GM04504 (cell line): ENCODE measurements around the gene CCNL1.
"Not testable (repeated sequence)": the region's sequence is repeated elsewhere in the genome, so short reads cannot be mapped to it uniquely, and the experiment has no call there.

Experiments
- DNase-seq: peaks from one replicate; pipeline ENCODE4 v3.0.0-alpha.2; 2012; ENCODE audit warnings: low read depth

The CCNL1 gene

DNA sequence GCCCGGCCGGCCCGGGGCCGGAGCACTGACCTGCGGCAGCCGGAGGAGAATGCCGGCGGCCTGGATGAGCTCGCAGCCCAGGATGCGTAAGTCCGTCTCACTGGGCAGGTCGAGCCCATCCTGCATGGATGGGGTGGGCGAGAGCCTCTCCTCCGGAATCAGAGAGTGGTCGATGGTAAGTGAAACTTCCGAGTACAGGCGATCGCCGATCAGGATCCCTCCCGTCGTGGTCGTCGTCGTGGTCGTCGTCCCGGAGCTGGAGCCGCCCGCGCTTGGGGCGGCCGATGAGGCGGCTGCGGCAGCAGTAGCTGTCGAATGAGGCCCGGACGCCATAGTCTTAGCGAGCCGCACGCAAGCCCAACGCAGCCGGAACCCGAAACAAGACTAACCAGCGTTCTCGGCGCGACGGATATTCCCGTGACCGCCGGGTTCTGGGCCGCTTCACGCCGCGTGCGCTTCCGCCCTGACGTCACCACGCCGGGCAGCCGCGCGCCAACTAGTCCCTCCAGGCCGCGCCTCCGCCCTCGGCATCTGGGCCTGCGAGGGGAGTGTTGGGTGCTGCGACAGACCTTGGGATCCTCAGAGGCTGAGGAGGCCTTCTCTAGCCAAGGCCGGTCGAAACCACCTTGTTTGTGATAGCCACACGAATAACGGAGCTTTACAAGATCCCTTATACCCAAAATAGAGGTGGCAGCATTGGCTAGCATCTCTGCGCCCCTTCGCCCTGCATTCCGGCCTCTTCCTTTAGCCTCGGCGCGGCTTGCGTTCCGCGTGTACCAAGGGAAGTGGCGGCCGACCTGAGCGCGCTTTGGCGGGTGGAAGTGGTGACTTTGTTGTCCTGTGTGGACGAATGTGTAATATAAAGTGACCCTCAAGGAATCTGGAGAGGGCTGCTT lies at the start of gene CCNL1:
CCNL1 (minus strand) TSS at position 386 of the 896 bp plus-strand sequence; CDS start at position 333, 53 bp downstream.
- peak; percentile 96 for DNase-seq

DNA sequence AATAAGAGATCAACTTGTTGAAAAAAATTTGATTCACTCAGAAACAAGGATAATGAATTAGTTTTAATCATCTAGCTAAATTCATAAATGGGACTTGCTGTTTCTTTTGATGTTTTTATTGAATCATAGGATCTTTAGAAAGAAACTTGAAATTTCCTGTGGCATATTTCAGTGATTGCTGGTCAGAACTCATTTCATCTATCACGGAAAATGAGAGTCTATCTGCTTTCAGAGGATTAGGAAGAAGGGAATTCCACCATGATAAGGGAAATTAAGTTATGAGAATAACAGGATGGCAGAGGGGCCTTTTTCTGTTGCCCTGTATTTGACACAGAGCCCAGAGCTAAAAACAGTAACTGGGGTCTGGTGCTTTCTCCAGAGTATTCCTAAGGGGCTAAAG lies 44.9 kb upstream of the CCNL1 start:
- no peak for DNase-seq

DNA sequence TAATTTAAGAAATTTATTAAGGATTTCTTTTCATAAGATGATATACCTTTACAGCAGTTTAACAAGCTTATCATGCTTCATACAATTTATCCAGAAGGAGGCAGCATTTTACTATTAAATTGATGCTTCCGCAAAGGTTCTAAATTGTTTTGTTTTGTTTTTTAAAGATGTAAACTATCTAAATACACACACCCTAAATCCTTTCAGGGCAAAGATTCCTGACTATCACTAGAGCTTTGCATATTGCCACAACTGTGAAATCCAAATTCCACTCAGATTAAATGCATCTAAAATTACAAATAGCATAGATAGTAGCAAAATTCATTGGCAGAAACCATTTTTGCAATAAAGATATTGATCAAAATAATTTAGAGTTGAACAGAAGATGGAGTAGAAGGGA lies 44.5 kb upstream of the CCNL1 start:
- peak; percentile 28 for DNase-seq

DNA sequence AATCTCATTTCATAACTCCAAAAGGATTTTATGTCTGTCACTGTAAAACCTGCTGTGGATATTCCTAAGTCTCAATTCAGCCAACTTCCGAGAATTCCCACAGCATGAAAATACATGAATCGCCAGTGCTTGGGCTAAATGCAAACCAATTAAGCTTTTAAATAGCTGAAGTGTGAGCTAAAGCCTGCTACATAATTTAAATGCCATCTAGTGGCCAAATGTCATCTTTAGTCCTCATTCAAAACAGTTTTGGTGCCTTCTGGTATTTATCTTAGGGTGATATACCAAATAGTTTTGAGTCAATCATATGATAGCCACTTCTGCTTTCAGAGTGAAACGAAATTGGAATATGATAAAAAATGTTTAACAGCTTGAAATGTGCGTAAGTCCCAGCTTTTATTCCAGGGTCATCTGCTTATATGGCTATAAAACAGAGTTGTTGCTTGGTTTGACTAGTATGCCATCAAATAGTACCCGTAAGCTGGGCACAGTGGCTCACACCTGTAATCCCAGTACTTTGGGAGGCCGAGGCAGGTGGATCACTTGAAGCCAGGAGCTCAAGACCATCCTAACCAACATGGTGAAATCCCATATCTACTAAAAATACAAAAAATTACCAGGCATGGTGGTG lies 41.8 kb upstream of the CCNL1 start:
- peak; percentile 23 for DNase-seq

DNA sequence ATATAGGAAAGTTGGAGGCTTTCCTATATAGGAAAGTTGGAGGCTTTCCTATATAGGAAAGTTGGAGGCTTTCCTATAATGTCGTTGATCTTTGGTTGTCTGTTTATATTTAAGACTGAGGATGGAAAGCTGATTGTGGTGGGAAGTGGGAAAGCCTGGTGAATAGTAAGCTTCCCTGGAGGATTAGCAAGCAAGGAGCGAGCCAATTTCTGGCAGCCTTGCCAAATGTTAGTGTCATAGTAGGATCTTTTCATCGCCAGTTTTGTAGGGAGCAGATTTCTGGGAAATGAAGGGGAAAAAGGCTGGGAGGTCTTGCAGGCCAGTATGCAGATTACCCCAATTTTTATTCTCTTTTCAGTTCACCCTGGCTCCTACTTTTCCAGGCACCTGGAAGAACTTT lies 39.9 kb upstream of the CCNL1 start:
- DNase-seq, result no peak

DNA sequence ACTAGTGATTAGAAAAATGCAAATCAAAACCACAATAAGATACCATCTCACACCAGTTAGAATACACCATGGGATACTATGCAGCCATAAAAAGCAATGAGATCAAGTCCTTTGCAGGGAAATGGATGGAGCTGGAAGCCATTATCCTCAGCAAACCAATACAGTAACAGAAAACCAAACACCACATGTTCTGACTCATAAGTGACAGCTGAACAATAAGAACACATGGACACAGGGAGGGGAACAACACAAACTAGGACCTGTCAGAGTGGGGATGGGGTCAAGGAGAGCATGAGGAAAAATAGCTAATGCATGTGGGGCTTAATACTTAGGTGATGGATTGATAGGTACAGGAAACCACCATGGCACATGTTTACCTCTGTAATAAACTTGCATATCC lies 36.0 kb upstream of the CCNL1 start:
- DNase-seq, result no peak

DNA sequence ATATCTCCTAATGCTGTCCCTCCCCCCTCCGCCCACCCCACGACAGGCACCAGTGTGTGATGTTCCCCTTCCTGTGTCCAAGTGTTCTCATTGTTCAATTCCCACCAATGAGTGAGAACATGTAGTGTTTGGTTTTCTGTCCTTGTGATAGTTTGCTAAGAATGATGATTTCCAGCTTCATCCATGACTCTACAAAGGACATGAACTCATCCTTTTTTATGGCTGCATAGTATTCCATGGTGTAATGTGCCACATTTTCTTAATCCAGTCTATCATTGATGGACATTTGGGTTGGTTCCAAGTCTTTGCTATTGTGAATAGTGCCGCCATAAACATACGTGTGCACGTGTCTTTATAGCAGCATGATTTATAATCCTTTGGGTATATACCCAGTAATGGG lies 31.2 kb upstream of the CCNL1 start:
- DNase-seq, result not testable (repeated sequence)

DNA sequence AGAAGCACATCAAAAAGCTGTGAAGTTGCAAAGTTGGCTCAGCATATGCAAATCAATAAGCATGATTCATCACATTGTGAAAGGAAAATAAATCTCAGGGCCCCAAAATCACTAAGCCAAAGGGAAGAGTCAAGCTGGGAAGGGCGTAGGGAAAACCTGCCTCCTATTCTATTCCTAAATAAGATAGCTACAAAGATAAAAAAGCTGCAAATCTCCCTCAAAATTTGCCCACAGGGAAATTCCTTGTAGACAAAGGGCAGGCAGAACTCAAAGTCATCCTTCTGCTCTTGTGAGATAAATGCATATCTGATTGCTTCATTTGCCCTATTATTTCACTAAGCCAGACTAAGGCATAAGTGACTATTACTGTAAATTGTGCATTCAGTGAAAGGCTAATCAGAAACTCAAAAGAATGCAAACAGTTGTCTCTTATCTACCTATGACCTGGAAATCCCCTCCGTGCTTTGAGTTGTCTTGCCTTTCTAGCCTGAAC lies 30.5 kb upstream of the CCNL1 start:
- no peak for DNase-seq

DNA sequence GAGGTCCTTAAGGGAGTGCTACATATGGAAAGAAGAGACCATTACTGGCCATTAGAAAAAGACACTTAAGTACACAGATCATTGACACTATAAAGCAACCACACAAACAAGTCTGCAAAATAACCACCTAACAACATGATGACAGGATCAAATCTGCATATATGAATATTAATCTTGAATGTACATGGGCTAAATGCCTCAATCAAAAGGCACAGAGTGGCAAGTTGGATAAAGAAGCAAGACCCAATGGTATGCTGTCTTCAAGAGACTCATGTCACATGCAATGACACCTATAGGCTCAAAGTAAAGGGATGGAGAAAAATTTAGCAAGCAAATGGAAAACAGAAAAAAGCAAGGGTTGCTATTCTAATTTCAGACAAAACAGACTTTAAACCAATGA lies 28.4 kb upstream of the CCNL1 start:
- no peak for DNase-seq

DNA sequence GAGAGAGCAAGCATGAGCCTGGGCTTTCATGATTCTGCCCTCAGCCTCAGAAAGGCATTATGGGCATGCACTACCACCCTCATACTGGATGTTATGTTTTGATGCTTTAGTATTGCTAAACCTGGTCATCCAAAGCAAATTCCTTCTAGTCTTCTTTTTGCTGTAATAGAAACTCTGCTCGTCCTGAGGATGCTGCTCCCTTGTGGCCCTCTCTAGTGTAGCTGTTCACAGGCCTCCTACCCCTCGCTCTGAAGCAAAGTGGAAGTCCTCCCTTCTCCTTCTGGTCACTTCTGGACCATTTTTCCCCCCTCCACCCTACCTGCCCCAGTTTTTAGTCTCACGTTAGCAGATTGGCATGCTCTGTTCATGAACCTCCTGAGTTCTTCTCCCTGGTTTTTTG lies 22.9 kb upstream of the CCNL1 start:
- no peak for DNase-seq

DNA sequence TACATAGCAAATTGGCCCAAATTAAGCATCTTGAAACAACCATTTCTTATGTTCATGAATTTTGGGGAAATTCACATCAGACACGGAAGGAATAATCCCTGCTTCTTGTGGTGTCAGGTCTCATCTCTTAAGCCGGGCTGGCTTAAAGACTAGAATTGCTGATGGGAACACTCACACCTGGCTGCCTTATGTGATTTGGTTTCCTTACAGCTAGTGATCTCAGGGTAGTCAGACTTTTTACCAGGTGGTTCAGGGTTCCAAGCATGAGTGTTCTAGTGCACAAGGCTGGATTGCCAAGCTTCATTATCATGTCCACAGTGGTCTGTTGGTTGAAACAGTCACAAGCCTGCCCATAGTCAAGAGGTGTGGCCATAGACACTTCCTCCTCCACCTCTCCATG lies 20.3 kb upstream of the CCNL1 start:
- DNase-seq, result no peak

DNA sequence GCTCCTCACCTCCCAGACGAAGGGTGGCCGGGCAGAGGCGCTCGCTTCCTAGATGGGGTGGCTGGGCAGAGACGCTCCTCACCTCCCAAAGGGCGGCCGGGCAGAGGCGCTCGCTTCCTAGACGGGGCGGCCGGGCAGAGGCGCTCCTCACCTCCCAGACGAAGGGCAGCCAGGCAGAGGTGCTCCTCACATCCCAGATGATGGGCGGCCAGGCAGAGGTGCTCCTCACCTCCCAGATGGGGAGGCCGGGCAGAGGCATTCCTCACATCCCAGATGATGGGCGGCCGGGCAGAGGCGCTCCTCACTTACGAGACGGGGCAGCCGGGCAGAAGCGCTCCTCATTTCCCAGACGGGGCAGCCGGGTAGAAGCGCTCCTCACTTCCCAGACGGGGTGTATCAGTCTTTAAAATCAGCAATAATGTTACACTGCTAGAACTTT lies 19.4 kb upstream of the CCNL1 start:
- DNase-seq, result no peak

DNA sequence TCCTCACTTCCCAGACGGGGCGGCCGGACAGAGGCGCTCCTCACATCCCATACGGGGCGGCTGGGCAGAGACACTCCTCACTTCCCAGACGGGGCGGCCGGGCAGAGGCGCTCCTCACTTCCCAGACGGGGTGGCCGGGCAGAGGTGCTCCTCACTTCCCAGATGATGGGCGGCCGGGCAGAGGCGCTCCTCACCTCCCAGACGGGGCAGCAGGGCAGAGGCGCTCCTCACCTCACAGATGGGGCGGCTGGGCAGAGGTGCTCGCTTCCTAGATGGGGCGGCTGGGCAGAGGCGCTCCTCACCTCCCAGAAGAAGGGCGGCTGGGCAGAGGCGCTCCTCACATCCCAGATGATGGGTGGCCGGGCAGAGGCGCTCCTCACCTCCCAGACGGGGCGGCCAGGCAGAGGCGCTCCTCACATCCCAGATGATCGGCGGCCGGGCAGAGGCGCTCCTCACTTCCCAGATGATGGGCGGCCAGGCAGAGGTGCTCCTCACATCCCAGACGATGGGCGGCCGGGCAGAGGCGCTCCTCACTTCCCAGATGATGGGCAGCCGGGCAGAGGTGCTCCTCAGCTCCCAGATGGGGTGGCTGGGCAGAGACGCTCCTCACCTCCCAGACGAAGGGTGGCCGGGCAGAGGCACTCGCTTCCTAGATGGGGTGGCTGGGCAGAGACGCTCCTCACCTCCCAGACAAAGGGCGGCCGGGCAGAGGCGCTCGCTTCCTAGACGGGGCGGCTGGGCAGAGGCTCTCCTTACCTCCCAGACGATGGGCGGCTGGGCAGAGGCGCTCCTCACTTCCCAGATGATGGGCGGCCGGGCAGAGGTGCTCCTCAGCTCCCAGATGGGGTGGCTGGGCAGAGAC lies 18.8 kb upstream of the CCNL1 start:
- not testable (repeated sequence) for DNase-seq

DNA sequence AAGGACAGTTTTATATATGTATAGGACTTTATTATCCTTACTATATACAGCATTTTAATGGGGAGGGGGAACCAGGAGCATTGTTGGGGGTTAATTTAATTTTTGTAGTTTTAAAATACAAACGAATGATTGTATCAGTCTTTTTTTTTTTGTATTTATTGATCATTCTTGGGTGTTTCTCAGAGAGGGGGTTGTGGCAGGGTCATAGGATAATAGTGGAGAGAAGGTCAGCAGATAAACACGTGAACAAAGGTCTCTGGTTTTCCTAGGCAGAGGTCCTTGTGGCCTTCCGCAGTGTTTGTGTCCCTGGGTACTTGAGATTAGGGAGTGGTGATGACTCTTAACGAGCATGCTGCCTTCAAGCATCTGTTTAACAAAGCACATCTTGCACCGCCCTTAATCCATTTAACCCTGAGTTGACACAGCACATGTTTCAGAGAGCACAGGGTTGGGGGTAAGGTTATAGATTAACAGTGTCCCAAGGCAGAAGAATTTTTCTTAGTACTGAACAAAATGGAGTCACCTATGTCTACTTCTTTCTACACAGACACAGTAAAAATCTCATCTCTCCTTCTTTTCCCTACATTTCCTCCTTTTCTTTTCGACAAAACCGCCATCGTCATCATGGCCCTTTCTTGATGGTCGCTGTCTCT lies 18.0 kb upstream of the CCNL1 start:
- not testable (repeated sequence) for DNase-seq

DNA sequence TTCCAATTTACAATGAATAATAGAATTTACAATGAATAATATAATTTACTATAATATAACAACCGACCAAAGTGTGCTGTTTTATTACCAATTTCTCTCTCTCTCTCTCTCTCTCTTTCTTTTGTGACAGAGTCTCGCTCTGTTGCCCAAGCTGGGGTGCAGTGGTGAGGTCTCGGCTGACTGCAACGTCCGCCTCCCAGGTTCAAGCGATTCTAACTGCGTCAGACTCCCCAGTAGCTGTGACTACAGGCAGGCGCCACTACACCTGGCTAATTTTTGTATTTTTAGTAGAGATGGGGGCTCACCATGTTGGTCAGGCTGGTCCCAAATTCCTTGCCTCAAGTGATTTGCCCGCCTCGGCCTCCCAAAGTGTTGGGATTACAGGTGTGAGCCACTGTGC lies 17.0 kb upstream of the CCNL1 start:
- no peak for DNase-seq

DNA sequence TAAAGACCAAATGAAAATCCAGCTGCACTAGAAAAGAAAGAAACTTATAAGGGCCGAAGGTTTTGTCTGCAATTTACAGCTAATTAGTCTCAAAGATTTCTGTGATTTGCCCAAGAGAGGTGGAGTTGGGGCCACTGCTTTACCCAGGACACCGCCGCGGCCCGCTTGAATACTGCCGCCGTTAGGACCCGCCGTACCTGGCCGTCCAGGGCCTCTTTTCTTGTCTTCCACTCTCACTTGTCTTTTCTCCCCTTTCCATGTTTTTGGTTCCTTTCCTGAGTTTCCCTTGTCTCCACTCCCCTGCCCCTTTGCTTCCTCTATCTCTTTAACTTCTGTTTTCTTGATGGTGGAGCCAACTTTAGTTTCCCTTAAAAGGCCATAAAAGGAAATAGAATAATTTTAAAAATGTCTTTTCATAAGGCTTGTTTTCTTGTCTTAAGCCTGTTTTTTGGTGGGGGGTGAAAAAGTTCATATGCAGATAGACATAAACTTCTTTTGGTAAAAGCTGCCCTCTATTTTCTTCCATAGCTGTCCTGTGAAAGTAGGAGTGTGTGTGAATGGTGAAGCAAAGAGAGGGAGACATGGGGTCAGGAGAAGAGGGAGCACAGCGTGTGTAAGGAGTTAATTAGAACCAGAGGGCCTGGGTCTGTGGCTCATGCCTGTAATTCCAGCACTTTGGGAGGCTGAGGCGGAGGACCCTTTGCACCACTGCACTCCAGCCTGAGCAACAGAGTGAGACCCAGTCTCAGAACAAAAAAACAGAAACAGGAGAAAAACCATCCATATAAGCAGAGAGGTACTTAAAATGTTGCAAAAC lies 16.0 kb upstream of the CCNL1 start:
- DNase-seq, result no peak

DNA sequence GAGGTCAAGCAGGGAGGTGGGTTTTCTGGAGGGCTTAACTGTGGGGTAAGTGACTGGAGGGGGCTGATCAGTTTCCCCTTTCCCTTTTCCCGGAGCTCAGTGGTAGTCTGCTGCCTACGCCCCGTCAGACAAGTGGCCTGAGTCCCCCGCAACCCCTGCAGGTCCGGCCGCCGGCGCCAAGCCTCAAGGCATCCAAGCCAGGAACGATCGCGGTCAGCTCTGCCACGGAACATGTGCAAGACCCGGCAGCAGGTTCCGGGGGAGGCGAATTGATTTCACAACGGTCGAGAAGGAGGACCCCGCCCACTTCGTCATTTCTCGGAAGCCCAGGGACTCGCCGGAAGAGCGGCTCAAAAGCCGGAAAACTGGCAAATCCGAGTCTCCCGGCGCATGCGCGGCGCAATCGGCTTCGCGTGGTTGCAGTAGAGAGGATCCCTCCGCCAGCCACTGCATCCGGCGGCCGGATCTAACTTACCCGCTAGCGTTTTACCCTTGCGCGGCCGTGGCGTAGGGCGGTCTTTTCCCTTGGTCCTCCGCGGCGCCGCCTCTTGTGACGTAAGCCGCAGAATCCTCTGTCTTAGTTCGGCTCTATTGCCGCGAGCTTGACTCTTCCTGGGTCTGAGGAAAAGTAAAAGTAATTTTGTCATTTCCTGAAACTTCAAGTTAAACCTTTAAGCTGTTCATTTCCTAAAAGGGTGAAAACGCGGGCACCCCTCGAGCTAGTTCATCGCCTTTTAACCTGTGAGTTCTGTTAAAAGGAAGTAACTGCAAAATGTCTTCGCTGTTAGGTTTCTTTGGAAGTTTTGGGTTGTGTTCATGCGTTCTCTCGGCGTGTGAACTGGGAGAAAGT lies 14.9 kb upstream of the CCNL1 start:
- peak; percentile 99 for DNase-seq

DNA sequence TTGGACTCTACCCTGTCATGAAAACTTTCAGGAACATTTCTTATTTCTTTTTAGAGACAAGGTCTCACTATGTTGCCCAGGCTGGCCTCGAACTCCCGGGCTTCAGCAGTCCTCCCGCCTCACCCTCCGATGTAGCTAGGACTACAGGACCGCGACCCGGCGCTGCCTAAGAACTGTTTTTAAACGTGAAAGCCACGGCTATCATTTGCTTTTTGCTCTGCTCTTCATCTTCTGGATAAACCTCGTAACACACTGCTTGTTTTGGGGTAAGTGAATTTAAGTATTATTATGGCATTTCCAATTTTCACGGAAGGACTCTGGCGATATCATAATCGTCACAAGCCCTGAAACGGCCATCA lies 14.3 kb upstream of the CCNL1 start:
- no peak for DNase-seq

DNA sequence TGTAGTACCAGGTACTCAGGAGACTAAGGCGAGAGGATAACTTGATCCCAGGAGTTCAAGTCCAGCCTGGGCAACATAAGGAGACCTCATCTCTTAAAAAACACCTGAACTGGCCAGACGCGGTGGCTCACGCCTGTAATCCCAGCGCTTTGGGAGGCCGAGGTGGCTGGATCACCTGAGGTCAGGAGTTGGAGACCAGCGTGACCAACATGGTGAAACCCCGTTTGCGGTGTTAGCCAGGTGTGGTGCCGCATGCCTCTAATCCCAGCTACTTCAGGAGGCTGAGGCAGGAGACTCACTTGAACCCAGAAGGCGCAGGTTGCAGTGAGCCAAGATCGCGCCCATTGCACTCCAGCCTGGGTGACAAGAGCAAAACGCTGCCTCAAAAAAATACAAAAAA lies 13.4 kb upstream of the CCNL1 start:
- not testable (repeated sequence) for DNase-seq

DNA sequence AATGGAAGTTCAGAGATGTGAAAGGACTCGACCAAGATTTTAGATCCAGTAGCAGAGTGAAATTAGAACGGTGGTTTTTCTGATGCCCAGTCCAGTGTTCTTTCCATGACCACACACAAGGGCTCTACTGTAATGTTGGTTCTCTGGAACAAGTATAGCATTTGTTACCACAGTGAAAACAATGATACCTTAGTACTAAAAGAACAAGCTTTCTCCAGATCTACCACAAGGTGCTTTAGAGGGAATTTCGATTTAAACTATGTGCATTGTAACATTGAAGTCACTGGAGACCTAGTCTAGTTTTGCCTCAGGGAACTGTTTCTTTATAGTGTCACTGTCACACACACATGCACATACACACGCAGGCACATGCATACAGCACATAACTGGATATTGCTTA lies 12.8 kb upstream of the CCNL1 start:
- no peak for DNase-seq
